Measurements from ENCODE around the gene ALK.

DNA sequence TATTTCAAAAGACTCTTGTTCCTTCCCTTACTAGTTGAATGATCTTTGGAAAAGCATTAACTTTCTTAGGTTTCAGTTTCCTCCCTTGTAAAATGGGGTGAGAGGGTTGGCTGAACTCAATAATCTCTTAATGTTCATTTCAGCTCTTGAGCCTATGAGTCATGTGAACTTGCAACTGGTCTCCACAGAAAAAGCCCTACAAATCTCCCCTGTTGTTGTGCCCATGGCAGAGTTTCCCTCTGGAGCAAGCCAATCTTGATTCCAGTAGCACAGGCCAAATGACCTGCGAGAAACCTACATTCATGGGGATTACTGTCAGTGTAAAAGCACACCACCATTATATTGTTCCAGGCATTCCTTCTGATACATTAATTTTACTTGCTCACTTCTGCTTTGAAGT is 388.9 kb downstream of the ALK start:
- no peak for TF ChIP-seq POLR2A (IDR thresholded peaks at IDR 0.05; ENCODE audit: low read length)
- no peak for TF ChIP-seq GATA1 (IDR thresholded peaks at IDR 0.05; ENCODE audit: low read depth, low read length)
